ENCODE data around the gene TMEM19. TPM values are rescaled to one million over a fixed set of nuclear protein-coding genes. Genes with fewer than 3 reads are reported as not detected.
A peak's percentile ranks its signal among the peaks of the same experiment; 100 is the strongest.

The TMEM19 gene
- 10 to 100 TPM in 3 of 4 donors, 1 to 10 TPM in 1; 9.3 to 47.0 (median 21.4) TPM for total RNA-seq

- DNase-seq = peak; percentile 87 to 89
- in situ Hi-C loops (cut with MboI; ENCODE audit: low sequenced_read_pairs in 4 of 4) (loop anchor here in 1 of 4 donors (10.0 kb wide), 1 partner anchor 69 kb away; the partner anchor contains the start of gene RAB21), intact Hi-C loops (cut with DNase I; ENCODE audit: low total_unique reads) (loop anchor here (1.0 to 10.0 kb wide), 5 partner anchors 22 to 541 kb away; partner anchors contain the start of gene THAP2)
- Histone ChIP-seq H3K36me3 (no peaks in the 10 kb centered on the region), H3K27ac (peak within 1 kb of the TSS; percentile 87 to 92 (median 90)), H3K27me3 (no peaks in the 10 kb centered on the region), H3K4me3 (peak within 1 kb of the TSS; percentile 62 to 82 (median 71)), H3K9me3 (no peaks in the 10 kb centered on the region), H3K4me1 (peaks cover 29 to 45% of the 10 kb centered on the region in 2 donors)
- TF ChIP-seq POLR2A (IDR thresholded peaks at IDR 0.05) = peak; percentile 56 to 78
- TF ChIP-seq, protein P1, sequence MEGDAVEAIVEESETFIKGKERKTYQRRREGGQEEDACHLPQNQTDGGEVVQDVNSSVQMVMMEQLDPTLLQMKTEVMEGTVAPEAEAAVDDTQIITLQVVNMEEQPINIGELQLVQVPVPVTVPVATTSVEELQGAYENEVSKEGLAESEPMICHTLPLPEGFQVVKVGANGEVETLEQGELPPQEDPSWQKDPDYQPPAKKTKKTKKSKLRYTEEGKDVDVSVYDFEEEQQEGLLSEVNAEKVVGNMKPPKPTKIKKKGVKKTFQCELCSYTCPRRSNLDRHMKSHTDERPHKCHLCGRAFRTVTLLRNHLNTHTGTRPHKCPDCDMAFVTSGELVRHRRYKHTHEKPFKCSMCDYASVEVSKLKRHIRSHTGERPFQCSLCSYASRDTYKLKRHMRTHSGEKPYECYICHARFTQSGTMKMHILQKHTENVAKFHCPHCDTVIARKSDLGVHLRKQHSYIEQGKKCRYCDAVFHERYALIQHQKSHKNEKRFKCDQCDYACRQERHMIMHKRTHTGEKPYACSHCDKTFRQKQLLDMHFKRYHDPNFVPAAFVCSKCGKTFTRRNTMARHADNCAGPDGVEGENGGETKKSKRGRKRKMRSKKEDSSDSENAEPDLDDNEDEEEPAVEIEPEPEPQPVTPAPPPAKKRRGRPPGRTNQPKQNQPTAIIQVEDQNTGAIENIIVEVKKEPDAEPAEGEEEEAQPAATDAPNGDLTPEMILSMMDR (IDR thresholded peaks at IDR 0.05 in 4 of 5, conservative IDR thresholded peaks at IDR 0.05 in 1 of 5) = peak in 2 of 5 experiments; percentile 20 to 45
- peak; percentile 95 to 96 for ATAC-seq
These were observed at the start of gene TMEM19 for GRCh38 chr12:71685914-71686657. Gene TMEM19, plus strand, starts transcription at chr12:71686082. Its CDS starts 599 bp downstream, at chr12:71686681.

DNA sequence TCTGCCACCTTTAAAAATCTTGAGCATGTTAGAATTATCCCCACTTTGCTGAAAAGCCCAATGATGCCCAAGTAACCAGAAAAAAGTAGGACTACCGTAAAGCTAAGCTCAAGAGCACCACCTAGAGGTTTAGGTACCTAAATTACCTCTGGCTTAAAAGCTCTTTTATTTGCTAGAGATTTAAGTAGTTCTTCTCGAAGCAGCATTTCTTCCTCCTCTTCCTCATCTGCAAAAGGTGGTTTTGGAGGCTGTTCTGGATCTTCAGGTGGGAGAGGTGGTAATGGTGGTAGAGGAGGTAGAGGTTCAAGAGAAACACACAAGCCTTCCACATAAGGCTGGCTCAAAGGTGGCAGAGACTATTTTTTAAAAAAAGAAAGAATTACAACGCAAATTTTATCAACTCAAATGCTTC is 49.2 kb upstream of the TMEM19 start:
- ATAC-seq (no peak), DNase-seq (no peak)
- Histone ChIP-seq H3K27ac (no peak overlapping the region), H3K27me3 (no peaks in the 10 kb centered on the region), H3K4me3 (no peak overlapping the region), H3K36me3 (peaks cover 3 to 87% of the 10 kb centered on the region in 2 donors), H3K9me3 (no peaks in the 10 kb centered on the region), H3K4me1 (no peaks in the 10 kb centered on the region)
- intact Hi-C loops (cut with DNase I; ENCODE audit: low total_unique reads) = loop anchor here (5.0 to 10.0 kb wide), 2 partner anchors 219 to 422 kb away; no protein-coding TSS in a partner anchor
- TF ChIP-seq, protein P1 (IDR thresholded peaks at IDR 0.05 in 4 of 5, conservative IDR thresholded peaks at IDR 0.05 in 1 of 5) = peak in 4 of 5 experiments; percentile 22 to 69 (median 58)
- no peak for TF ChIP-seq POLR2A (IDR thresholded peaks at IDR 0.05)
- in situ Hi-C loops (cut with MboI; ENCODE audit: low sequenced_read_pairs in 4 of 4) = loop anchor here in 2 of 4 donors (10.0 to 25.0 kb wide), 3 partner anchors 222 to 251 kb away; no protein-coding TSS in a partner anchor

DNA sequence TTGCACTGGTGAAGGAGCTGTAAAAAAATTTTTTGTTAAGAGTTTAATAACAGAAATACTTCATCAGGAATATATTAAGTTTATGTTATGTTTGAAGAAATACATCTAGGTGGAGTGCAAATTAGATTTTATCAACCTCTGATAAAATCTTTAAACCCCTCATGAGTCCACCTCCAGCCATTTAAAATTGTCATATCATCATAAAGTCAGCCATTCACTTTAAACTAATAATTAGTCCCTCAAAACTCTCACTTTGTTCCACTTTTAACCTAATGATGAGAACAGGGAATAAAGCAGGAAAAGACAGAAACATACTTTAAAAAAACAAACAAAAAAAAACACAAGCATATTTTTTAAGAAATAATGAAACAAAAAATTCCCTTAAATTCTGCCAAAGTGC is 47.4 kb upstream of the TMEM19 start:
- H3K4me1 ChIP-seq = no peaks in the 10 kb centered on the region
- H3K9me3 ChIP-seq = no peaks in the 10 kb centered on the region
- H3K27me3 ChIP-seq = no peaks in the 10 kb centered on the region
- DNase-seq = no peak
- H3K4me3 ChIP-seq = no peak overlapping the region
- no peak overlapping the region for H3K27ac ChIP-seq
- in situ Hi-C loops (cut with MboI; ENCODE audit: low sequenced_read_pairs in 4 of 4) = loop anchor here in 2 of 4 donors (10.0 to 25.0 kb wide), 3 partner anchors 224 to 249 kb away; no protein-coding TSS in a partner anchor
- TF ChIP-seq, protein P1 (IDR thresholded peaks at IDR 0.05 in 4 of 5, conservative IDR thresholded peaks at IDR 0.05 in 1 of 5) = no peak
- TF ChIP-seq POLR2A (IDR thresholded peaks at IDR 0.05) = no peak
- no peak for ATAC-seq
- H3K36me3 ChIP-seq = peaks cover 0 to 87% of the 10 kb centered on the region in 2 donors
- intact Hi-C loops (cut with DNase I; ENCODE audit: low total_unique reads) = loop anchor here (5.0 to 10.0 kb wide), 2 partner anchors 221 to 424 kb away; no protein-coding TSS in a partner anchor

DNA sequence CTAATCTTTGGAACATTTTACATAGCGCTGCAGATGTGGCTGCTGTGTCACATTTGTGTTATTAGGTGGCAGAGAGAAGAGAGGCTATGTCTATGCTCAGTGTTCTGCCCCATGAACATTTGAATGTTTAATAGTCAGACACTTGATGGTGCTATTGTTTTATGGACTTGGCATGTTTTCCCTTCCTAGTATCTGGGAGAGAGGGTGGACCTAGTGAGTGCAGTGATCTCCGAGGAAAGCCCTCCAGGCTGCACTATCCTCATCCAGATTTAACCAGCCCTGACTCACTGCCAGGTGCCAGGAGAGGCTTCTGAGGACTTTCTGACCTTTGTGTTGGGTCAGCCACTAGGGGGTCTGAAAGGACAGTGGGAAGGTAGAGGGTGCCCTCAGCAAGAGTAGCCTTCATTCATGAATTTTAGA is 46.5 kb upstream of the TMEM19 start:
- no peaks in the 10 kb centered on the region for H3K9me3 ChIP-seq
- peaks cover 0 to 87% of the 10 kb centered on the region in 2 donors for H3K36me3 ChIP-seq
- H3K4me3 ChIP-seq = no peak overlapping the region
- intact Hi-C loops (cut with DNase I; ENCODE audit: low total_unique reads) = loop anchor here (5.0 to 10.0 kb wide), 2 partner anchors 222 to 425 kb away; no protein-coding TSS in a partner anchor
- no peak for DNase-seq
- in situ Hi-C loops (cut with MboI; ENCODE audit: low sequenced_read_pairs in 4 of 4) = loop anchor here in 2 of 4 donors (10.0 to 25.0 kb wide), 3 partner anchors 225 to 248 kb away; no protein-coding TSS in a partner anchor
- no peaks in the 10 kb centered on the region for H3K27me3 ChIP-seq
- TF ChIP-seq, protein P1 (IDR thresholded peaks at IDR 0.05 in 4 of 5, conservative IDR thresholded peaks at IDR 0.05 in 1 of 5) = no peak
- no peak for TF ChIP-seq POLR2A (IDR thresholded peaks at IDR 0.05)
- no peak for ATAC-seq
- no peak overlapping the region for H3K27ac ChIP-seq
- H3K4me1 ChIP-seq = no peaks in the 10 kb centered on the region
